Epithelial cell of esophagus (primary cell): ENCODE measurements around the gene TRPM3.
A peak's percentile ranks its signal among the peaks of the same experiment; 100 is the strongest.

Source experiments
- DNase-seq: peaks from one replicate; pipeline ENCODE4 v3.0.0; 2010; ENCODE audit warnings: low read depth
- H3K4me3 ChIP-seq: 2 replicates; pipeline ENCODE4 v1.5.1; 2011; ENCODE audit warnings: mild to moderate bottlenecking, low read length, control low read depth
- CTCF ChIP-seq: IDR thresholded peaks from 2 replicates; pipeline ENCODE4 v1.5.1; 2011; ENCODE audit warnings: low read depth, mild to moderate bottlenecking, low read length, control low read depth, inconsistent platforms; ENCODE audit not compliant: insufficient read depth; ENCODE audit errors: missing control alignments

Gene TRPM3

GRCh38 chr9:70902171-70902570, 219.2 kb downstream of the TRPM3 start:
- peak; percentile 81 for DNase-seq
- H3K4me3 ChIP-seq: no peak overlapping the region
- no peak for TF ChIP-seq CTCF

GRCh38 chr9:70901746-70902145, 219.7 kb downstream of the TRPM3 start:
- peak; percentile 18 for DNase-seq

GRCh38 chr9:70901013-70901412, 220.4 kb downstream of the TRPM3 start:
- H3K4me3 ChIP-seq: no peak overlapping the region
- no peak for TF ChIP-seq CTCF
- DNase-seq: no peak

More at GRCh38 chr9:70901746-70902145, 219.7 kb downstream of the TRPM3 start:
- no peak for TF ChIP-seq CTCF
- no peak overlapping the region for H3K4me3 ChIP-seq

GRCh38 chr9:70893580-70894122, 227.8 kb downstream of the TRPM3 start:
- DNase-seq: no peak
- no peak for TF ChIP-seq CTCF
- H3K4me3 ChIP-seq: no peak overlapping the region

GRCh38 chr9:70888471-70888870, 232.9 kb downstream of the TRPM3 start:
- H3K4me3 ChIP-seq: no peak overlapping the region
- no peak for TF ChIP-seq CTCF
- DNase-seq: no peak

- no peak overlapping the region for H3K4me3 ChIP-seq
- TF ChIP-seq CTCF: no peak
- no peak for DNase-seq
Measured at GRCh38 chr9:70887826-70888225, 233.6 kb downstream of the TRPM3 start.
